ENCODE results near the gene IPO4. TPM values are rescaled to one million over a fixed set of nuclear protein-coding genes. Genes with fewer than 3 reads are reported as not detected.

Gene IPO4
- total and polyA plus RNA-seq, 9 of the 15 experiments (the other 6 are each of a cell fraction or from before 2014, with no cell fraction given), result 7.3 to 122 (median 31.8) TPM

- TF ChIP-seq FOS (IDR thresholded peaks at IDR 0.05; ENCODE audit: extremely low read depth, insufficient read length) (peak; percentile 48), TBP (optimal IDR thresholded peaks at IDR 0.05; ENCODE audit: low read depth, low read length) (peak; percentile 61), HOXB6 (CRISPR knock-in tag; IDR thresholded peaks at IDR 0.05; ENCODE audit: borderline replicate concordance) (no peak), MTA1 (IDR thresholded peaks at IDR 0.05; ENCODE audit: borderline replicate concordance) (peak; percentile 98), CTBP1 (IDR thresholded peaks at IDR 0.05; ENCODE audit: borderline replicate concordance) (peak; percentile 39; the same call in 1 of the 2 replicates), TCF7L2 (IDR thresholded peaks at IDR 0.05; ENCODE audit: low read depth, low read length) (no peak), MED1 (CRISPR knock-in tag; IDR thresholded peaks at IDR 0.05; ENCODE audit: borderline replicate concordance) (no peak), COPS2 (conservative IDR thresholded peaks at IDR 0.05) (no peak), ZNF668 (CRISPR knock-in tag; IDR thresholded peaks at IDR 0.05) (no peak), FOXM1 (IDR thresholded peaks at IDR 0.05; ENCODE audit: low read depth) (no peak), FOXM1 (CRISPR knock-in tag; IDR thresholded peaks at IDR 0.05; ENCODE audit: low read depth) (no peak), ZNF277 (CRISPR knock-in tag; IDR thresholded peaks at IDR 0.05; ENCODE audit: borderline replicate concordance) (no peak), ZKSCAN8 (CRISPR knock-in tag; IDR thresholded peaks at IDR 0.05) (no peak), MYNN (IDR thresholded peaks at IDR 0.05) (no peak), MYNN (CRISPR knock-in tag; IDR thresholded peaks at IDR 0.05) (no peak), ZNF584 (CRISPR knock-in tag; IDR thresholded peaks at IDR 0.05; ENCODE audit: low read depth) (no peak), ETV1 (tag; conservative IDR thresholded peaks at IDR 0.05; ENCODE audit: low read depth) (0 out of 2 replicates have a peak, but pooled peaks have one; percentile 33), PCBP1 (IDR thresholded peaks at IDR 0.05; ENCODE audit: low read depth, low read length, poor library complexity, severe bottlenecking) (no peak), EGR1 (conservative IDR thresholded peaks at IDR 0.05) (peak; percentile 69)
- TF ChIP-seq, protein P1, sequence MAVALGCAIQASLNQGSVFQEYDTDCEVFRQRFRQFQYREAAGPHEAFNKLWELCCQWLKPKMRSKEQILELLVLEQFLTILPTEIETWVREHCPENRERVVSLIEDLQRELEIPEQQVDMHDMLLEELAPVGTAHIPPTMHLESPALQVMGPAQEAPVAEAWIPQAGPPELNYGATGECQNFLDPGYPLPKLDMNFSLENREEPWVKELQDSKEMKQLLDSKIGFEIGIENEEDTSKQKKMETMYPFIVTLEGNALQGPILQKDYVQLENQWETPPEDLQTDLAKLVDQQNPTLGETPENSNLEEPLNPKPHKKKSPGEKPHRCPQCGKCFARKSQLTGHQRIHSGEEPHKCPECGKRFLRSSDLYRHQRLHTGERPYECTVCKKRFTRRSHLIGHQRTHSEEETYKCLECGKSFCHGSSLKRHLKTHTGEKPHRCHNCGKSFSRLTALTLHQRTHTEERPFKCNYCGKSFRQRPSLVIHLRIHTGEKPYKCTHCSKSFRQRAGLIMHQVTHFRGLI (CRISPR knock-in tag; IDR thresholded peaks at IDR 0.05), result no peak
- TF ChIP-seq, protein P2, sequence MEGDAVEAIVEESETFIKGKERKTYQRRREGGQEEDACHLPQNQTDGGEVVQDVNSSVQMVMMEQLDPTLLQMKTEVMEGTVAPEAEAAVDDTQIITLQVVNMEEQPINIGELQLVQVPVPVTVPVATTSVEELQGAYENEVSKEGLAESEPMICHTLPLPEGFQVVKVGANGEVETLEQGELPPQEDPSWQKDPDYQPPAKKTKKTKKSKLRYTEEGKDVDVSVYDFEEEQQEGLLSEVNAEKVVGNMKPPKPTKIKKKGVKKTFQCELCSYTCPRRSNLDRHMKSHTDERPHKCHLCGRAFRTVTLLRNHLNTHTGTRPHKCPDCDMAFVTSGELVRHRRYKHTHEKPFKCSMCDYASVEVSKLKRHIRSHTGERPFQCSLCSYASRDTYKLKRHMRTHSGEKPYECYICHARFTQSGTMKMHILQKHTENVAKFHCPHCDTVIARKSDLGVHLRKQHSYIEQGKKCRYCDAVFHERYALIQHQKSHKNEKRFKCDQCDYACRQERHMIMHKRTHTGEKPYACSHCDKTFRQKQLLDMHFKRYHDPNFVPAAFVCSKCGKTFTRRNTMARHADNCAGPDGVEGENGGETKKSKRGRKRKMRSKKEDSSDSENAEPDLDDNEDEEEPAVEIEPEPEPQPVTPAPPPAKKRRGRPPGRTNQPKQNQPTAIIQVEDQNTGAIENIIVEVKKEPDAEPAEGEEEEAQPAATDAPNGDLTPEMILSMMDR (IDR thresholded peaks at IDR 0.05 in 2 of 3, conservative IDR thresholded peaks at IDR 0.05 in 1 of 3; ENCODE audit: insufficient read depth in 2 of 3, low read depth in 1 of 3, low read length in 3 of 3), result peak in 1 of 3 experiments; percentile 21; a peak in 1 of 6 replicates
- TF ChIP-seq, protein P3, sequence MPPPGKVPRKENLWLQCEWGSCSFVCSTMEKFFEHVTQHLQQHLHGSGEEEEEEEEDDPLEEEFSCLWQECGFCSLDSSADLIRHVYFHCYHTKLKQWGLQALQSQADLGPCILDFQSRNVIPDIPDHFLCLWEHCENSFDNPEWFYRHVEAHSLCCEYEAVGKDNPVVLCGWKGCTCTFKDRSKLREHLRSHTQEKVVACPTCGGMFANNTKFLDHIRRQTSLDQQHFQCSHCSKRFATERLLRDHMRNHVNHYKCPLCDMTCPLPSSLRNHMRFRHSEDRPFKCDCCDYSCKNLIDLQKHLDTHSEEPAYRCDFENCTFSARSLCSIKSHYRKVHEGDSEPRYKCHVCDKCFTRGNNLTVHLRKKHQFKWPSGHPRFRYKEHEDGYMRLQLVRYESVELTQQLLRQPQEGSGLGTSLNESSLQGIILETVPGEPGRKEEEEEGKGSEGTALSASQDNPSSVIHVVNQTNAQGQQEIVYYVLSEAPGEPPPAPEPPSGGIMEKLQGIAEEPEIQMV (tag; conservative IDR thresholded peaks at IDR 0.05; ENCODE audit: low read depth), result no peak
Measured at GRCh38 chr14:24212924-24213865, 24.6 kb upstream of the IPO4 start, which contains the start of gene CHMP4A (continued).
